ENCODE results near the gene PLCXD3. TPM values are rescaled to one million over a fixed set of nuclear protein-coding genes. Genes with fewer than 3 reads are reported as not detected.

PLCXD3 gene
- polyA plus RNA-seq, 4 donors, result 0.27 to 4.4 (median 1.1) TPM

DNA sequence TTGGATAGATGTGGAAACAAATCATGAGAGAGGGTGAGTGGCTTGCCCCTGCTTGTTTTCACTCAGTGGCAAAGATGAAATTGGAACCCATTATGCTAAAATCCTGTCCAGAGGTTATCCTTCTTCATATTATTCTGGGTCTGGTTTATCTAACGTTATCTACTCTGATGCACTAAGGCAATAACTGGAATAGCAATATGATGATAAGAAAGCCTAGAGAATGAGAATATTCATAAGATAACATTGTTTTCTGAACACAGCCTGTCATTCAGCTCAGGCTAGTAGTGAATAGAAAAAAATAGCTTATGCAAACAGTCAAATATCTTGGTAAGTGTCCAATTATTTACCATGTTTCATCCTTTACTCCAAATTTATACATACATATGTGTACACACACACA is 165.1 kb downstream of the PLCXD3 start:
- 21 to 36% (median 25%) methylated on average over 1 of the region's 1 CpG for WGBS, 3 donors
- no peak for FAIRE-seq

DNA sequence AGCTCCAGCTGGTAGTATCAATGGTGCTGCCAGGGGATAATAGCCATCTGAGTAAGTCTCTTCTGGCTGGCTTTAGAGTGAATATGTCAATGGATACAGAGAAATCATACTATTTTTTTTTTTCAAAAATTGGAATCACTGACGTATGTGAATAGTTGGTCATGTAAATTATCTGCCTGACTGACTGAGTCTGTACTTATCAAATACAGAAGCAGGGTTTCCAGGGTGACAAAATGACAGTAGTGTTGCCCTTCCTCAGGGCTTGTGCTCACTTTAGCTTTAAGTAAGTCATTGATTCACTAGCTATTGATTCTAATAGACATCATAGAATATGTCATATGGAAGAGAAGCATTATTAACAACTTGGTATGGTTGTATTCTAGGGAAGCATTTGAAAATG is 171.1 kb downstream of the PLCXD3 start:
- Histone ChIP-seq H3K27ac (ENCODE audit: low read depth in 1 of 3, low read length in 2 of 3) (no peak overlapping the region), H3K4me1 (ENCODE audit: control insufficient read depth in 3 of 3, insufficient read depth in 2 of 3, low read depth in 1 of 3, low read length in 2 of 3) (no peaks in the 10 kb centered on the region), H3K9me3 (ENCODE audit: control insufficient read depth in 2 of 2, insufficient read depth in 1 of 2, low read depth in 1 of 2, low read length in 1 of 2) (no peaks in the 10 kb centered on the region), H3K36me3 (ENCODE audit: control insufficient read depth in 3 of 3, insufficient read depth in 2 of 3, low read depth in 1 of 3, low read length in 3 of 3) (no peaks in the 10 kb centered on the region), H3K4me3 (ENCODE audit: low read depth in 1 of 3, low read length in 3 of 3) (no peak overlapping the region), H3K27me3 (ENCODE audit: control insufficient read depth in 3 of 3, insufficient read depth in 3 of 3, low read length in 3 of 3) (no peaks in the 10 kb centered on the region)
- 79 to 91% (median 81%) methylated on average over 1 of the region's 1 CpG for WGBS, 3 donors
- DNase-seq (no peak), FAIRE-seq (no peak)

More for the DNA sequence above, 165.1 kb downstream of the PLCXD3 start:
- H3K4me1 ChIP-seq (ENCODE audit: control insufficient read depth in 3 of 3, insufficient read depth in 2 of 3, low read depth in 1 of 3, low read length in 2 of 3), result no peaks in the 10 kb centered on the region
- H3K9me3 ChIP-seq (ENCODE audit: control insufficient read depth in 2 of 2, insufficient read depth in 1 of 2, low read depth in 1 of 2, low read length in 1 of 2), result no peaks in the 10 kb centered on the region
- H3K36me3 ChIP-seq (ENCODE audit: control insufficient read depth in 3 of 3, insufficient read depth in 2 of 3, low read depth in 1 of 3, low read length in 3 of 3), result no peaks in the 10 kb centered on the region
- no peak overlapping the region for H3K4me3 ChIP-seq (ENCODE audit: low read depth in 1 of 3, low read length in 3 of 3)
- H3K27me3 ChIP-seq (ENCODE audit: control insufficient read depth in 3 of 3, insufficient read depth in 3 of 3, low read length in 3 of 3), result no peaks in the 10 kb centered on the region
- no peak overlapping the region for H3K27ac ChIP-seq (ENCODE audit: low read depth in 1 of 3, low read length in 2 of 3)
- DNase-seq, result no peak

DNA sequence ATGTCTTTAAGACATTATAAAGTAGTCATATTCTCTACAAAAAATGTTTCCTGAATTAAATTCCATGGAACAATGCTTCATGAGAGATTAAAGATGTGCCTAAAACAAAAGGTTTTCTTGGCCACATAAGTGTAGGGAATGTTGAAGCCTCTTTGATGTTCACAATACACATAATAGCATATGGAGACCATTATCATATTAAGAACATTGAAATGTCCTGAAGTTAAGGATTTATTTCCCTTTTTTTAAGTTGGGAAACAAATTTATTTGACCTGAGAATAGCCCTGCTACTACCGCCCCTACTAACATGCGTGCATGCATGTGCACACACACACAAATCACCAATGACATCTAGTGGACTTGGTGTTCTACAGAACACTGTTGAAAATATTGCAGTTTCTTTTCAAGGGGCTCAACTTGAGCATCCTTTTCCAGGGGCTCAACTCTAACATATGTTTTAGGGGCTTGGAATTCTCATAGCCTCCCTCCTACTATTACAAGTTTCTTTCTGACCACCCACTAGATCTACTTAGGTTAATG is 172.2 kb downstream of the PLCXD3 start:
- 24 to 68% (median 34%) methylated on average over 2 of the region's 2 CpGs for WGBS, 3 donors

DNA sequence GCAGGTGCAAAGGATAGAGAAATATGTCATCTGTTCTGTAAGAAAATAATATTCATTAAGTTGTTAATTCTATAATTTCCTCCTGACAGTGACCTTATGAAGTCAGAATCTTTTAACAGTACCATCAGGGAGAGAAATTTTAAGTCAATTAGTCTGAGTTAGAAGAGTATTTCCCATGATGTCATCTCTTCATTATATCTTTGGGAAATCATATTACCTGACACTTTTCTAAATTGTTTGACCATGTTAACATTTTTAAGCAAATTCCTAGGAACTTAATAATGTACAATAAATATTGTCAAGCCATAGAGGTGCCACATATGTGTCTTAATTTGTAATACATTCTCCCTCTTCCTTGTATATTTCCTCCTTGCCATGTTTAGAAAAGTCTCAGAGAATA is 172.7 kb downstream of the PLCXD3 start:
- DNase-seq, result no peak
- Histone ChIP-seq H3K36me3 (ENCODE audit: control insufficient read depth in 3 of 3, insufficient read depth in 2 of 3, low read depth in 1 of 3, low read length in 3 of 3) (no peaks in the 10 kb centered on the region), H3K9me3 (ENCODE audit: control insufficient read depth in 2 of 2, insufficient read depth in 1 of 2, low read depth in 1 of 2, low read length in 1 of 2) (no peaks in the 10 kb centered on the region), H3K4me3 (ENCODE audit: low read depth in 1 of 3, low read length in 3 of 3) (no peak overlapping the region), H3K4me1 (ENCODE audit: control insufficient read depth in 3 of 3, insufficient read depth in 2 of 3, low read depth in 1 of 3, low read length in 2 of 3) (no peaks in the 10 kb centered on the region), H3K27me3 (ENCODE audit: control insufficient read depth in 3 of 3, insufficient read depth in 3 of 3, low read length in 3 of 3) (no peaks in the 10 kb centered on the region), H3K27ac (ENCODE audit: low read depth in 1 of 3, low read length in 2 of 3) (no peak overlapping the region)
- FAIRE-seq, result no peak

More for the DNA sequence above, 172.2 kb downstream of the PLCXD3 start:
- no peaks in the 10 kb centered on the region for H3K9me3 ChIP-seq (ENCODE audit: control insufficient read depth in 2 of 2, insufficient read depth in 1 of 2, low read depth in 1 of 2, low read length in 1 of 2)
- FAIRE-seq, result no peak
- no peak for DNase-seq
- H3K36me3 ChIP-seq (ENCODE audit: control insufficient read depth in 3 of 3, insufficient read depth in 2 of 3, low read depth in 1 of 3, low read length in 3 of 3), result no peaks in the 10 kb centered on the region
- no peak overlapping the region for H3K4me3 ChIP-seq (ENCODE audit: low read depth in 1 of 3, low read length in 3 of 3)
- no peaks in the 10 kb centered on the region for H3K4me1 ChIP-seq (ENCODE audit: control insufficient read depth in 3 of 3, insufficient read depth in 2 of 3, low read depth in 1 of 3, low read length in 2 of 3)
- H3K27ac ChIP-seq (ENCODE audit: low read depth in 1 of 3, low read length in 2 of 3), result no peak overlapping the region
- H3K27me3 ChIP-seq (ENCODE audit: control insufficient read depth in 3 of 3, insufficient read depth in 3 of 3, low read length in 3 of 3), result no peaks in the 10 kb centered on the region

DNA sequence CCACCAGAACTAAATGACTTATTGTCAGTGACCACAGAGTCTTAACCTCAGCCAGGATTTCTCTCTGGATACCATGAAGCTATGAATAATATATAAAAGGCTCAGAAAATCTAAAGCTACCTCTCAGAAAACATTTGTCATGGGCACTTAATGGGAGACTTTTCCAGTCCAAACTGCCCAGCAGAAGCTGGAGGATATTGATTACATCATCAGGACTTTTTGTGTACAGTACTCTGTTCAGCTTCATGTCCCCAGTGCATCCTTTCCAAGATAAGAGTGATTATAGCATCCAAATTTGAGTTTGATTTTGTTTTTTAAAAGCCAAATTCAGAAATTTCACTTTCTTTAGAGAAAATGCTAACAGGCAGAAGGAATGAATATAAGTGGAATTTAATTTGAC is 173.2 kb downstream of the PLCXD3 start:
- H3K9me3 ChIP-seq (ENCODE audit: control insufficient read depth in 2 of 2, insufficient read depth in 1 of 2, low read depth in 1 of 2, low read length in 1 of 2), result no peaks in the 10 kb centered on the region
- FAIRE-seq (no peak), DNase-seq (no peak)
- H3K4me3 ChIP-seq (ENCODE audit: low read depth in 1 of 3, low read length in 3 of 3), result no peak overlapping the region
- no peak overlapping the region for H3K27ac ChIP-seq (ENCODE audit: low read depth in 1 of 3, low read length in 2 of 3)
- H3K36me3 ChIP-seq (ENCODE audit: control insufficient read depth in 3 of 3, insufficient read depth in 2 of 3, low read depth in 1 of 3, low read length in 3 of 3), result no peaks in the 10 kb centered on the region
- no peaks in the 10 kb centered on the region for H3K4me1 ChIP-seq (ENCODE audit: control insufficient read depth in 3 of 3, insufficient read depth in 2 of 3, low read depth in 1 of 3, low read length in 2 of 3)
- H3K27me3 ChIP-seq (ENCODE audit: control insufficient read depth in 3 of 3, insufficient read depth in 3 of 3, low read length in 3 of 3), result no peaks in the 10 kb centered on the region

DNA sequence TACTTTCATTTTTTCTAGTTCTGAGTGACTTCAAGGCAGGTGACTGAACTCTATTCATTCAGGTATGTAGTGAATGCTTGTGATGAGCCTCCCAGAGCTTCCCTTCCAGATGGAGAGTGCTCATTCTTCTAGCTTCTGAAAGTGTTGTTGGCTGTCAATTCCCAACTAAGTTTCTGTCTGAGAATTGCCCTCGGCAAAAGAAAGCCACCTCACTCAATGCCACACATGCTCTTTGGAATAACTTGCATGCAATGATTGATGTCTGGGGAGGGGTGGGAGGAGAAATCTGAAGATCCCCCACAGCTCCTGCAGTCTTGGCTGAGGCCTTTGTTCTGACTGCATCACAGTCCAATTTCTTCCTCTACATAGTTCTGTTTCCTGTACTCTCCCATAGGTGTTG is 173.9 kb downstream of the PLCXD3 start:
- no peaks in the 10 kb centered on the region for H3K36me3 ChIP-seq (ENCODE audit: control insufficient read depth in 3 of 3, insufficient read depth in 2 of 3, low read depth in 1 of 3, low read length in 3 of 3)
- DNase-seq (no peak), FAIRE-seq (no peak)
- no peaks in the 10 kb centered on the region for H3K4me1 ChIP-seq (ENCODE audit: control insufficient read depth in 3 of 3, insufficient read depth in 2 of 3, low read depth in 1 of 3, low read length in 2 of 3)
- no peak overlapping the region for H3K27ac ChIP-seq (ENCODE audit: low read depth in 1 of 3, low read length in 2 of 3)
- no peaks in the 10 kb centered on the region for H3K27me3 ChIP-seq (ENCODE audit: control insufficient read depth in 3 of 3, insufficient read depth in 3 of 3, low read length in 3 of 3)
- no peaks in the 10 kb centered on the region for H3K9me3 ChIP-seq (ENCODE audit: control insufficient read depth in 2 of 2, insufficient read depth in 1 of 2, low read depth in 1 of 2, low read length in 1 of 2)
- WGBS, 3 donors, result 90 to 100% (median 96%) methylated on average over 1 of the region's 1 CpG
- no peak overlapping the region for H3K4me3 ChIP-seq (ENCODE audit: low read depth in 1 of 3, low read length in 3 of 3)

DNA sequence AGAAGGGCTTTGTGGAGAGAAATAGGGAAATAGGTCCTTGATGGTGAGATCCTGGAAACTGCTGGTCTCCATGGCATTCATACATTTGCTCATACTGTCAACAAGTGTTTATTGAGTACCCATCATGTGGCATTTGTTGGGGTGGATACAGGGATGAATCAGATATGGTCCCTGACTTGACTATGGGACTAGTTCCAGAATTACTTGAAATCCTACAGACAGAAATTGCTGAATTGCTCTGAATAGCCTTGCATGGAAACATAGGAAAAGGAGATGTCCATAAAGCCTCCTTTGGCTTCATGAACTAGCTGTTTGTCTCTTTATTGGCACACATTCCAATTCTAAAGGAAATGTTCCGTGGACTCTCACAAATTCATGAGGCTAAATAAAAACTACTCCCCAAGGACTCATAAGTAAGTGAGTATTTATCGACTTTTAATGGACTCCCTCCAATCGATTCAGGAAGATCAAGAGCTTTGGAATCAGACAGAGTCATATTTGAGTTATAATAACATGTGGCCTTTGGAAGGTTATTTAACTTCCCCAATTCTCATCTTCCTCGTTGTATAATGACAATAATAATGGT is 174.7 kb downstream of the PLCXD3 start:
- Histone ChIP-seq H3K27ac (ENCODE audit: low read depth in 1 of 3, low read length in 2 of 3) (no peak overlapping the region), H3K36me3 (ENCODE audit: control insufficient read depth in 3 of 3, insufficient read depth in 2 of 3, low read depth in 1 of 3, low read length in 3 of 3) (no peaks in the 10 kb centered on the region), H3K27me3 (ENCODE audit: control insufficient read depth in 3 of 3, insufficient read depth in 3 of 3, low read length in 3 of 3) (no peaks in the 10 kb centered on the region), H3K4me1 (ENCODE audit: control insufficient read depth in 3 of 3, insufficient read depth in 2 of 3, low read depth in 1 of 3, low read length in 2 of 3) (no peaks in the 10 kb centered on the region), H3K4me3 (ENCODE audit: low read depth in 1 of 3, low read length in 3 of 3) (no peak overlapping the region), H3K9me3 (ENCODE audit: control insufficient read depth in 2 of 2, insufficient read depth in 1 of 2, low read depth in 1 of 2, low read length in 1 of 2) (no peaks in the 10 kb centered on the region)
- 56 to 71% (median 67%) methylated on average over 4 of the region's 4 CpGs for WGBS, 3 donors
- DNase-seq (no peak), FAIRE-seq (no peak)

DNA sequence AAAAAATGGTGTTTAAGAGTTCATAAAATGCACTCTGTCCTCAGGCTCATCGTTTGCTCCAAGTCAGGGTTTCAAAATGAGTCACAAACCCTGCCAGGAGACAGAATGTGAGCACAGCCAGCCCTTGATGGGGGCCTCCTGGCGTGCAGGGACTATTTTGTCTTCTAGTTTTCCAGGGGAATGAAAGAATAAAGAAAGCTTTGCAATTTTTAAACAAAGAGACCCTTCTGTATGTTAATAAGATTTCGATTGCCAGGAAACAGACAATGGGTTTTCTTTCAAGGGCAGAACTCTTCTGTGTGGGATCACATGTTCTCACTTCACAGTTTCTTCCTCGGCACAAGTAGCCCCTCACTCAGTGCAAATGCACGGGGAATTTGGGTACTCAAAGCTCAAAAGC is 175.6 kb downstream of the PLCXD3 start:
- Histone ChIP-seq H3K36me3 (ENCODE audit: control insufficient read depth in 3 of 3, insufficient read depth in 2 of 3, low read depth in 1 of 3, low read length in 3 of 3) (no peaks in the 10 kb centered on the region), H3K27ac (ENCODE audit: low read depth in 1 of 3, low read length in 2 of 3) (no peak overlapping the region), H3K4me3 (ENCODE audit: low read depth in 1 of 3, low read length in 3 of 3) (no peak overlapping the region), H3K27me3 (ENCODE audit: control insufficient read depth in 3 of 3, insufficient read depth in 3 of 3, low read length in 3 of 3) (no peaks in the 10 kb centered on the region), H3K4me1 (ENCODE audit: control insufficient read depth in 3 of 3, insufficient read depth in 2 of 3, low read depth in 1 of 3, low read length in 2 of 3) (no peaks in the 10 kb centered on the region), H3K9me3 (ENCODE audit: control insufficient read depth in 2 of 2, insufficient read depth in 1 of 2, low read depth in 1 of 2, low read length in 1 of 2) (no peaks in the 10 kb centered on the region)
- FAIRE-seq (no peak), DNase-seq (no peak)
- WGBS, 3 donors, result 48 to 69% (median 48%) methylated on average over 5 of the region's 5 CpGs

DNA sequence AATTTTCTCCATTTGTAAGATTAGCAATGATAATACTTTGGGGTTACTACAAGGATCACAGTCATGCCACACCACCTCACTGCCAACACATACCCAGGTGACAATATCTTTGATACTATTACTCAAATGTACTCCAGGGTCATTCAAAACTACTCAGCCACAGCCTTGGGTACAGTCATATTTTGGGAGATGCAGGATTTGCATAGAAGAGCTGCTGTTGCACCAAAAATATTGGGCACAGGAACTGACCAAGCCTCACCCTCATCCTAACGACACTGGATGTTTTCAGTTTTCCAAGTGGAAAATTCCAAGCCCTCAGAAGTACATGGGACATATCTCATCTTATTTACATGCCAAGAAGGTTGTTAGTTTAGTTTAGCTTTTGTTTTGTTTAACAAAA is 176.2 kb downstream of the PLCXD3 start:
- WGBS, 3 donors, result 33 to 70% (median 57%) methylated on average over 1 of the region's 1 CpG
- no peak overlapping the region for H3K4me3 ChIP-seq (ENCODE audit: low read depth in 1 of 3, low read length in 3 of 3)
- FAIRE-seq (no peak), DNase-seq (no peak)
- H3K27ac ChIP-seq (ENCODE audit: low read depth in 1 of 3, low read length in 2 of 3), result no peak overlapping the region
- H3K4me1 ChIP-seq (ENCODE audit: control insufficient read depth in 3 of 3, insufficient read depth in 2 of 3, low read depth in 1 of 3, low read length in 2 of 3), result no peaks in the 10 kb centered on the region
- H3K27me3 ChIP-seq (ENCODE audit: control insufficient read depth in 3 of 3, insufficient read depth in 3 of 3, low read length in 3 of 3), result no peaks in the 10 kb centered on the region
- no peaks in the 10 kb centered on the region for H3K36me3 ChIP-seq (ENCODE audit: control insufficient read depth in 3 of 3, insufficient read depth in 2 of 3, low read depth in 1 of 3, low read length in 3 of 3)
- no peaks in the 10 kb centered on the region for H3K9me3 ChIP-seq (ENCODE audit: control insufficient read depth in 2 of 2, insufficient read depth in 1 of 2, low read depth in 1 of 2, low read length in 1 of 2)

Data from small intestine (tissue), 7 donors.